IPS-15b (cell line): ENCODE results near the gene MYH15.

Source experiments
- H3K27me3 ChIP-seq: one replicate; pipeline ENCODE4 v1.6.1; 2013; ENCODE audit warnings: low read length; ENCODE audit not compliant: control insufficient read depth, insufficient read depth
- H3K36me3 ChIP-seq: one replicate; pipeline ENCODE4 v1.6.1; 2013; ENCODE audit warnings: low read length; ENCODE audit not compliant: control insufficient read depth, insufficient read depth
- H3K4me1 ChIP-seq: one replicate; pipeline ENCODE4 v1.6.1; 2013; ENCODE audit warnings: mild to moderate bottlenecking, low read length; ENCODE audit not compliant: control insufficient read depth, insufficient read depth
- H3K4me3 ChIP-seq: one replicate; pipeline ENCODE4 v1.5.1; 2013; ENCODE audit warnings: low read depth, low read length
- H3K9ac ChIP-seq: one replicate; pipeline ENCODE4 v1.6.1; 2013; ENCODE audit warnings: low read depth, mild to moderate bottlenecking, low read length
- H3K9me3 ChIP-seq: one replicate; pipeline ENCODE4 v1.6.1; 2013; ENCODE audit warnings: mild to moderate bottlenecking, low read length; ENCODE audit not compliant: control insufficient read depth, insufficient read depth

Gene MYH15

DNA sequence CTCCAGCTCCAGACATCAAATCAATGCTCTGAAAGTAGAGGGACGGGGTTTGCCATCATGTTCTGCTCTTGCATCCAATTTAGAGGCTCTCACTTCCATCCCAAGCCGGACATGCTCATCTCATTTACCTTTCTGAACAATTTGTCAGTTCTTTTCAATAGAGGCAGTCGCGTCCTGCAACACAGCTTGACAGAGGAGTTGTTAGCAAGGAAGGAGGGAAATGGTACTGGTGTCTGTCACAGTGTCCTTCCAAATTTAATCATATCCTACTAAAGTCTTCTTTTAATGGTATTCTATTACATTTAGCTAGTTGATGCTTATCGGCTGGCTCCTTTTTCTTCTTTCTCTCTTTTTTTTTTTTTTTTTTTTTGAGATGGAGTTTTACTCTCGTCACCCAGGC lies 168.5 kb downstream of the MYH15 start:
- no peaks in the 10 kb centered on the region for H3K27me3 ChIP-seq
- H3K9me3 ChIP-seq, result no peaks in the 10 kb centered on the region
- H3K9ac ChIP-seq, result no peak overlapping the region
- no peak overlapping the region for H3K4me3 ChIP-seq
- H3K36me3 ChIP-seq, result no peaks in the 10 kb centered on the region
- H3K4me1 ChIP-seq, result no peaks in the 10 kb centered on the region

- Histone ChIP-seq H3K4me3 (no peak overlapping the region), H3K4me1 (no peaks in the 10 kb centered on the region), H3K36me3 (no peaks in the 10 kb centered on the region), H3K9ac (no peak overlapping the region), H3K9me3 (no peaks in the 10 kb centered on the region), H3K27me3 (no peaks in the 10 kb centered on the region)
Observed at GRCh38 chr3:108338901-108339545, 171.4 kb downstream of the MYH15 start.

DNA sequence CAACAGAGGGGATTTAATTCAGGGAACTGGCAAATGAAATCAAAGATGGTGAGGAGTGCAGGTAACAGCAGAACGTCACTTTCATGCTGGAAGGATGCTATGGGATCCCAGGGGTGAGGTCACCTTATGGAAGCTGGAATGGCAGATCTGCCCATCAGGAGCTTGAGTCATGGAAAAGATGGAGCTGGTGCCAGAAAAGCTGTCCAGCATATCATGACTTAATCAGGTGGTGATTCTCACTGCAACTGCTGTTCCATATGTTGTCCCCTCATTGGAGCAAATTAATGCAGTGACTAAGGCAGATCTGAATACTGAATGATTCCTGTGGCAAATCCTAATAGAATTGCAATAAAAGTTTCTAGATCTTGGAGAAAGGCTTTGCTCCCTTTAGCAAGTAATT lies 175.7 kb downstream of the MYH15 start:
- no peaks in the 10 kb centered on the region for H3K4me1 ChIP-seq

DNA sequence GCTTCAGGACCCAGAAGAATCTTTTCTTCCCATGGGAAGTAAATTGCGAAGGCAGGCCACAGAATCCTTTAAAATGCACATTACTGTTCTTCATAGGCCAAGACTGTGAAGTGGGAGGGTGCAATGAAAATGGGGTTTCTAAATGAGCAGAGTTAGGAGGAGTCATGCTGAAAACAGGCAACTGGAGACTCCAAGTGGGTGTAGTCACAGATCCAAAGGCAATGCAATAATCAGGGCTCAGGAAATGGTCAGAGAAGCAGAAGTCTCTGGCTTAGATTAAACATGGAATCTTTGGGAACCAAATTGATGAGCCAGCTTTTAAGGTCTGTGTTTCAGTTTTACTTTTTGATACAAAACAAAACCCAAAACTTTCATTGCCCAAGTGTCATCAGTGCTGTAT lies 176.4 kb downstream of the MYH15 start:
- H3K4me1 ChIP-seq, result no peaks in the 10 kb centered on the region
- no peaks in the 10 kb centered on the region for H3K9me3 ChIP-seq
- no peak overlapping the region for H3K9ac ChIP-seq
- no peak overlapping the region for H3K4me3 ChIP-seq
- no peaks in the 10 kb centered on the region for H3K36me3 ChIP-seq
- H3K27me3 ChIP-seq, result no peaks in the 10 kb centered on the region

More for the DNA sequence above, 175.7 kb downstream of the MYH15 start:
- Histone ChIP-seq H3K36me3 (no peaks in the 10 kb centered on the region), H3K27me3 (no peaks in the 10 kb centered on the region), H3K9ac (no peak overlapping the region), H3K4me3 (no peak overlapping the region), H3K9me3 (no peaks in the 10 kb centered on the region)

DNA sequence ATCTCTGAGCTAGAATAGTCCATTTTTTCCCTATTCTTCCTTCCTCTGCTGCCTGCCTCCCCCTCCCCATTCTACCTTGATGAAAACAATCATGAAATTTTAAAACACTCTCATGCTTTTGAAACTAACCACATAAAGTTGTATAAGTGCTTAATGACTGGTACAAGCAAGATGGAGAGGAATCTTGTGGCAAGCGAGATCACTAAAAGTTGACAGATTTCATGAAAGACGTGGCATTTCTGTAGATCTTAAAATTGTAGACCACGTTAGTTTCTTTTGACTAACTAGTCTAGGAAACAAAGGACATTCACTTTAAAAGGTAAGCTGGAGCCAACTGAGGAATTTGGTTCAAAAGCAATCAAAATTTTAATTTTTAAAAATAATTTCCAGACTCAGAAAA lies 178.6 kb downstream of the MYH15 start:
- Histone ChIP-seq H3K4me3 (no peak overlapping the region), H3K4me1 (no peaks in the 10 kb centered on the region), H3K9ac (no peak overlapping the region), H3K27me3 (no peaks in the 10 kb centered on the region), H3K9me3 (no peaks in the 10 kb centered on the region), H3K36me3 (no peaks in the 10 kb centered on the region)
